Activated gamma-delta T cell (primary cell): Measurements from ENCODE around the gene EPHB3.
A peak's percentile ranks its signal among the peaks of the same experiment; 100 is the strongest.

Experiments
- DNase-seq: peaks from one replicate; lab custom pipeline; 2025; lab: John Stamatoyannopoulos, UW
- total RNA-seq, 2 donors: gene quantifications; one replicate each; lab custom pipeline; 2026; lab: John Stamatoyannopoulos, UW

Gene EPHB3
- total RNA-seq: 0.56 to 1.6 reads per million in 2 donors

GRCh38 chr3:184561061-184561912 lies at the start of gene EPHB3:
Gene EPHB3, plus strand, starts transcription at chr3:184561785. Its CDS starts 451 bp downstream, at chr3:184562236.
- peak; percentile 69 for DNase-seq

GRCh38 chr3:184512621-184513020 lies 49.0 kb upstream of the EPHB3 start:
- DNase-seq: no peak

GRCh38 chr3:184513276-184514170 lies 48.1 kb upstream of the EPHB3 start:
- no peak for DNase-seq

GRCh38 chr3:184514171-184514490 lies 47.5 kb upstream of the EPHB3 start:
- DNase-seq: no peak

- DNase-seq: no peak
These were observed 37.6 kb upstream of the EPHB3 start for GRCh38 chr3:184523825-184524615.

GRCh38 chr3:184524981-184525336 lies 36.6 kb upstream of the EPHB3 start:
- DNase-seq: no peak

GRCh38 chr3:184525337-184526087 lies 36.1 kb upstream of the EPHB3 start:
- no peak for DNase-seq

GRCh38 chr3:184526088-184526433 lies 35.5 kb upstream of the EPHB3 start:
- no peak for DNase-seq

GRCh38 chr3:184531626-184532280 lies 29.8 kb upstream of the EPHB3 start:
- no peak for DNase-seq

- no peak for DNase-seq
These were observed 28.4 kb upstream of the EPHB3 start for GRCh38 chr3:184532940-184533732.

GRCh38 chr3:184537885-184538665 lies 23.5 kb upstream of the EPHB3 start:
- no peak for DNase-seq

- DNase-seq: no peak
These were observed 22.7 kb upstream of the EPHB3 start for GRCh38 chr3:184538666-184539431.

- no peak for DNase-seq
These were observed 21.7 kb upstream of the EPHB3 start for GRCh38 chr3:184539801-184540435.

GRCh38 chr3:184540777-184541681 lies 20.6 kb upstream of the EPHB3 start:
- DNase-seq: no peak

- no peak for DNase-seq
These were observed 19.6 kb upstream of the EPHB3 start for GRCh38 chr3:184541886-184542562.

GRCh38 chr3:184542577-184542976 lies 19.0 kb upstream of the EPHB3 start:
- DNase-seq: no peak
